Activated CD8-positive, alpha-beta memory T cell treated with anti-CD3 and anti-CD28 coated beads, Interleukin-2, amount 50 U/mL, for 1 hour (primary cell): ENCODE data around the gene CEP295NL.
"Not testable (repeated sequence)": the region's sequence is repeated elsewhere in the genome, so short reads cannot be mapped to it uniquely, and the experiment has no call there.

Source experiments
- DNase-seq: peaks from one replicate; pipeline ENCODE4 v3.0.0-alpha.2; 2020; ENCODE audit errors: extremely low read depth

Gene CEP295NL

DNA sequence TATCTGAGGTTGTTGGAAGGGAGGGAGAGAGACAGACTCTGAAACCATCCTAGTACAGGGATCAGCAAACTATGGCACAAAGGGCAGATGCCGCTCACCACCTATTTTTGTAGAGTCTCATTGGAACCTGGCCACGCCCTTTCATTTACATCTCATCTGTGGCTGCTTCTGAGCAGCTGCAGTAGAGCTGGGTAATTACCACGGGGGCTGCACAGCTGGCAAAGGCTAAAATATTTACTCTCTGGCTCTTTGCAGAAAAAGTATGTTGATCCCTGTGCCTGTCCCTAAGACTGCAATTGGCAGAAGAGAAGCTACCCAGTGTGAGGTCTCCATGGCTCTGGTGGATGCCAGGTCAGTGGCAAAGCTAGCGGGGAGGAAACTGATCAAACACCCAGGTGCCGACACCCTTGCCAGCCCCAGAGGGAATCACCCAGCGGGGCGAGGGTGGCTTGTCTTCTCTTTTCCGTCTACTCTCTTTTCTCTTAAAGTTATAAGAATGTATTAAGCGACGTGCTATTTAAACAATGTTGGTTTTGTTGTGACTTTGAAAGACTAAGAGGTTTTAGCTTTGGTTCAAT lies 14.0 kb downstream of the CEP295NL start:
- DNase-seq, result no peak

DNA sequence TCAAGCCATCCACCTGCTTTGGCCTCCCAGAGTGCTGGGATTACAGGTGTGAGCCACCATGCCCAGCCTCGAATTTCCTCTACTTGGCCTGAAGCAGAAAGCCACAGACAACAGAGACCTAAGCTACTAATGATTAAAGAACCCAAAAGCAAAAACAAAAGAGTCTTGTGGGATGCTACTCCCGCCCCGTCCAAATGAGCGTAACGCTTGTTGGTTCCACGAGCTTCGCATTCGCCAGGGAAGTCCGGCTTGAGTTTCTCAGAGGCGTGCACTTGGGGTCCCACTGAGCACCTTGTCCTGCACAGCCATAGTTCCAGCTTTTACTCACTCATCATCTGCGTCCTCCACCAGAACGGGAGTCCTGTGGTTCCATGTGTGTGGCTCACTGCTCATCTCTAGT lies 16.0 kb downstream of the CEP295NL start:
- no peak for DNase-seq

DNA sequence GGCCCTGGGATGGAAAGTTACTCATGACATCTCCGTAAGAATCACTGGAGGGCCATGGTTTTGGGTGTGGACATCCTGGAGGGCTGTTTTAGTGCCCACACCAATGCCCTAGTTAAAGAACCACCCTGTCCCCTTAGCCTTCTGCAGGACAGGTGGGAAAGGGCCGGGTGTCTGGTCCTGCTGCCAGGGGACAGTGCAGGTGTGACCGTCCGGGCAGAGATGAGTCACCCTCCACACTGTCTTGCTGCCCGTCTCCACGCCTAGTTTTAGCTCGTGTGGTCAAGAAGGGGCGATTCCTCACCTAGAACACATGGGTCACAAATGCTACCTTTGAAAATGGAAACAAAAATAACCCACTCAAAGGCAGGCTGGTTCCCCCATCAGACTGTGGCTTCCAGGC lies 17.0 kb downstream of the CEP295NL start:
- no peak for DNase-seq

DNA sequence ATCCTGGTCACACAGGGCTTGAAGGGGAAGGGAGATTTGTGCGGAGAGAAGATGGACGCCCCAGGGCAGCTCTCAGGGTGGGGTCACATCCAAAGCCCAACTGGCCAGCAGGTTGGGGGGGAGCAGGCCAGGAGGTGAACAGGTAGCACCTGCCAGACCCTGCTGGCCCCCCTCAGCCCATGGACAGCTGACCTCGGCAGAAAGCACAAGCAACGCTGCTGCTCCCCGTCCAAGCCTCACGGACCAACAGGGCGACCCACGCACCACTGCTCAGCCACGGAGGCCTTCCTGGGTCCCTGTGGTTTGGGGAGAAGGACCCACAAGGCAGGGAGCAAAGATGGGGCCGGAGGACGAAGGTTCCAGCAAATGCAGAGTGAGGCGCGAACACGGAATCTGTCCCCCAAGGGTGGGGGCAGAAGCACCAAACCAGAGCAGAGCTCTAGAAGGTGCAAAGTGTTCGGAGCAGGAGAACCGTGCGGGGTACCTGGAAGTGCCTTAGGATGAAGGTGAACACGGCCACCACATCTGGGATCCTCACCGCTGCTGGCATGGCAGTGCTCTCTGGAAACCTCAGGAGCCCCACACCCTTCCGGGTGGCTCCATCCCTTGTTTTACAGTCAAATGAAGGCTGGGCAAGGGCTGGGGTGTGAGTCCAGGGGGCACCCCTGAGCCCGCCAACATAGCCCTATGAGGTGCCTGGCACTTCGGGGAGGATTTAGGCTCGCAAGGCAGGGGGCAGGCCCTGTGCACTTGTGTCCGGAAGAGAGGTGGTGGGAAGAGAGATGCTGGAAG lies 17.9 kb downstream of the CEP295NL start:
- DNase-seq, result no peak

DNA sequence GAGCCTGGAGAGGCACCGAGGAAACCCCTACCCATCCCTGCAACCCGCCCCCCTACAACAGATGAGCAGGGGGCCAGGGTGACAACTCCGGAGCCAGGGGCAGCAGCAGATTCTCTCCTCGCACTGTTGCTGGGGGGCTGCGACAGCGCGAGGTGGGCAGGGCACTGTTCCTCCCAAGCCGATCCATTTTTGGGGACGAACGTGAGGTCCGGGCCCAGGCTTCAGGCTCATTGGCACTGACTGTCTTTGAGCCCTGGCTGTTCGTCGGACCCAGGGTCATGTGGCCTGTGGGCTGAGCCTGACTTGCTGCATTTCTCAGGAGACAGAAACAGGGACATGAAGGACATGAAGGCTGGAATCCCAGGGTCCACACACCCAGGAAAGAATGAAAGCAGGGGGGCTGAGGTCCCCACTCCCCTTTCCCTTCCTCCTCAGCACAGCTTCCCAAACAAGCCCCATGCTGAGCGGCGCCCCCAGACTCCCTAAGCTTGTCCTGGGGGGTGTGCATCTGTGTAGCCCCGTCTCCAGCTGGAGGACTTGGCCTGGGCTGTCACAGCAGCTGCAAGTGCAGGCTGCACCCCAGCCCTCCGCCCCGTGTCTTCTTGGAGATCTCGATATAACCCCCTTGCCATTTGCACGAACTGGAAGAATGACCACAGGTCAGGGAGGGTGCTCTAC lies 18.7 kb downstream of the CEP295NL start:
- DNase-seq, result no peak

DNA sequence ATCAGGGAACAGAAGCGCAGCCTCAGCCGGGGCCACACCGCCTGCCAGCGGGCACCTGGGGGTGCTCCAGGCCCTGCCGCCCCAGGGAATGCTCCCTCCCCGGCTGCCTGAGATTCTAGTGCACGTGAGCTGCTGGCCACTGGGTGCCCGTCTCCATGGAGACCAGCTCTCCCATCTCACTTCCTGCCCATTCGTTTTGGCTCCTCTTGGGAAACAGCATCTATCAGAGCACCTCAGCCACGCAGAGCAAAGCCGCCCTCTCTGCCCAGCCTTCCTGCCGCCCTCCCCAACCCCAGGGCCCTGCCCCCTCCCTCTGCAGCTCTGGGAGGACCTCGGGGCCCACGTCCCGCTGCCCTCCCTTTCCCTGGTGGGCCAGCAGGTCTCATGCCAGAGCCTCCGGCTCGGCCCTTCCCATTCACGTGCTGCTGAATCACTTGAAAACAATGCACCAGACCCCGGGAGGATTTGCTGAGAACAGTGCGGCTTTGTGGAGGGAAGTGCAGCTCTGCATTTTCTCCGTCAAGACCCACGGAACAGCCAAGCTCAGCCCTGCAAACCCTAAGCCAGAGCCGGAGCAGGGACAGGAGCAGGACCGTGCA lies 19.4 kb downstream of the CEP295NL start:
- no peak for DNase-seq

DNA sequence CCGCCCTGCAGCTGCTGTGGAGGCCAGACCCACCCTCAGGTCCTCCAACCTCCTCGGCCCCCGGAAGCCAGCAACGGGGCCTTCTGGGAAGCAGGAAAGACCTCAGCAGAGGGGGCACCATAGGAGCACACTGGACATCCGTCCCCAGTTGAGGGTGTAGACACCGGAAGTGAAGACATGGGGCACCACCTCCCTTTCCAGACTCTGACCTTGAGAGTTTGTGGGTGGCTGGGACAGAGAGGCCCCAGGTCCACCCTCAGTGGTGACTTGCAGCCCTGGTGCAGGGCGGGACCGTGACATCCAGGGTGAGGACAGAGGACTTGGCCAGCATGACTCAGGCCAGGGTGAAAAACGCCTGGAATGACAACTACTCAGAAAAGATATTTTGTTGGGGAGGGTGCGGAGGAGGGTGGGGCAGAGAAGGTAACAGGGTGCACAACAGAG lies 19.9 kb downstream of the CEP295NL start:
- no peak for DNase-seq

DNA sequence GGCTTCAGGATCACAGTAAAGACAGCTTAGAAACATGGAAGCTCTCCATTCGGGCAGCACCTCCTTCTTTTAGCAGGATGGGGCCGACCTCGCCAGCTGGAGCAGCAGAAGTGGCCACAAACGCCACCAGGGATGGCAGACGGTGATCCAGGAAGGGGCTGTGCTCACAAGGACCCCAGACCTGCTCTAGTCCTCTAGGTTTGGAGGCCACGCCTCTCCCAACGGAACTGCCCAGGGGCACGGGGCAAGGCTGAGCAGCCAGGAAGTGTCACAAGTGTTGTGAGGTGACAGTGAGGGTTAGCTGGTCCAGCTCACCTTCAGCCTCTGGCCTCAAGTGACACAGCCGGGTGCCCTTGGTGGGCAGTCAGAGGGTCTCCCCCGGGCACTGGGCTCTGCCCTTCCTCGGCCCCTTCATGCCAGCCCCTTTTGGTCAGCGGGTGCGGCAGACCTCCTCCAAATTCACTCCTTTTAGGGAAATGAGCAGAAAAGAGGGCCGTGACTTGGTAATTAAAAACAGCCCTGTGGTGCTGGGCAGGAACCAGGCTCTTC lies 20.4 kb downstream of the CEP295NL start:
- no peak for DNase-seq

DNA sequence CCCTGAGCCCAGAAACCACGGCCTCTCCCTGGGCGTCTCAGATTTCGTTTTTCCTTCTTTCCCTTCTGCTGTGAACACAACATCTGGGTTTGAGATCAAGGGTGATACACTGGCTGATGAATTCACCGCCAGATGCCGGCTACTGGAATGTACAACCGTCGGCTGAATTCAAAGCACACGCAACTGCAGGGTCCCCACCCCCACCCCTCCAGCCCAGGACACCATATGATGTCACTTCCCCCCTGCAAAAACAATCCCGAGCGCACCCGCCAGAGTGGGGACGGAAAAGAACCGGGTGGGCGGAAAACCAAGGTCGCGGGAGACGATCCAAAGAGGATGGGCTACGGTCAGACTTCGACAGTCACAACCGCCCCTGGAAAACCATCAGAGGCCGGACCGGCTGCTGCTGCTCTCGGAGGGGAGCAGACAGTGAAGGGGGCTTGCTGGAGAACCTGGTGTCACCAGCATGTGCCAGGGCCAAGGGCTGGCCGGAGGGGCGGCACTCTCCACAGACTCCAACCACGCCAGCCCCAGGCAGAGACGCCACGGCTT lies 23.3 kb downstream of the CEP295NL start:
- DNase-seq, result no peak

DNA sequence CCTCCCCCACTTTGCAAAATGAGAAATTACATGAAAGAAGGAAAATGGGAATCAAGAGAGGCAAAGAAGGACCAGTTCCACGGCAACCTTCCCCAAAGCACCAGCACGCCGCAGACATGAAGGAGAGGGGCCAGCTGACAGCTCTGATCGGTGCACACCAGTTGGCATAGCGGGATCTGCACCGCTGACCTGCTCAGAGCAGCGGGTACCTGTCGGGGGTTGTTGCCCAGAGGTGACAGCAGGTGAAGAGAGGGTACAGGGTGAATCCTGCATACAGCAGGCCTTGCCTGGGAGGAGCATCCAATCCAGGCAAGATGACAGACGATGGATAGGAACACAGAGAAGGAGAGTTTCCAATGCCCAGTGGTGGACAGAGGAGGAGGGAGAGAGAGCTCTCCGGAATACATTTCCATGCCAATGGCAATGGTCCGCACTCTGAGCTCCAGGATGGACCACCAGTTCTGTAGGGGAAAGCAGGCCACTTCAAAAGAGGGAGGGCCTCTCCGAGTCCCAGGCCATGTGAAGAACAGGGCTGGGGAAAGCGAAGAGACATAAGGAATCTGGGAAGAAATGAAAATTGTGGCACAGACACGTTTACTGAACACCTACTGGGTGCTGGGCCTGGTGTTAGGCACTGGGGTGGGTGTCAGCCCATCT lies 24.0 kb downstream of the CEP295NL start:
- DNase-seq, result no peak

DNA sequence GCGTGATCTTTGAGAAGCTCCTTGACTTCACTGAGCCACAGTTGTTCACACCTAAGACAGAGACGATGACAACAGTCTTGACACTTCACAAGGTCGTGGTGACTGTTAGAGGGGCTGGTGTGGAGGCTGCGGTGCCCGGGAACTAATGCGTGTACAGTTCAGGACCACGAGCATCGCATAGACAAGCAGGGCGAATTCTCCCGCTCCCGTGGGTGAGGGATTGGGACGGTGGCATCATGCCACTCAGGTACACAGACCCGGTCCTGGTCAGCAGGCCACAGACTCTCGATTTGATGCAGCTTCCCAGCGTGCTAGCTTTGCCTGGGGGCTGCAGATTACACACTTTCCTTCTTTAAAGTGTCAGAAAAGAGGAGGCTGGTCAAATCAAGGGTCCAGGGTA lies 24.7 kb downstream of the CEP295NL start:
- no peak for DNase-seq

DNA sequence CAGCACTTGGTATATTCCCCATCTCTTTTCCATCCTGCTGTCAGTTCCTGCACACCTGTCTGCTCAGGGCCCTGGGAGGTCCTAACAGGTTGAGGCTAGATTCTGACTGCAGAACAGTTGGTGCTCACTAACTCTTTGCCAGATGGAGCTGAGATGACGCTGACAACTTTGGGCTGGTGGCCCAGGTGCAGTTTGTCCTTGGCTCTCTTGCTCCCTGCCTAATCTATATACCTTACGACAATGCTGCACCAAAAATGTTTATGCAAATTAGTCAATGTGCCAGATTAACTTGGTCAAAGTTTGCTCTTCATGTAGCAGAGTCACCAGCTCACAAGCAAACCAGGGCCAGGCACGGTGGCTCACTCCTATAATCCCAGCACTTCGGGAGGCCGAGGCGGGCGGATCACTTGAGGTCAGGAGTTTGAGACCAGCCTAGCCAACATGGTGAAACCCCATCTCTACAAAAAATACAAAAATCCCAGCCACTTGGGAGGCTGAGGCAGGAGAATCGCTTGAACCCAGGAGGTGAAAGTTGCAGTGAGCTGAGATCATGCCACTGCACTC lies 26.0 kb downstream of the CEP295NL start:
- DNase-seq, result not testable (repeated sequence)

DNA sequence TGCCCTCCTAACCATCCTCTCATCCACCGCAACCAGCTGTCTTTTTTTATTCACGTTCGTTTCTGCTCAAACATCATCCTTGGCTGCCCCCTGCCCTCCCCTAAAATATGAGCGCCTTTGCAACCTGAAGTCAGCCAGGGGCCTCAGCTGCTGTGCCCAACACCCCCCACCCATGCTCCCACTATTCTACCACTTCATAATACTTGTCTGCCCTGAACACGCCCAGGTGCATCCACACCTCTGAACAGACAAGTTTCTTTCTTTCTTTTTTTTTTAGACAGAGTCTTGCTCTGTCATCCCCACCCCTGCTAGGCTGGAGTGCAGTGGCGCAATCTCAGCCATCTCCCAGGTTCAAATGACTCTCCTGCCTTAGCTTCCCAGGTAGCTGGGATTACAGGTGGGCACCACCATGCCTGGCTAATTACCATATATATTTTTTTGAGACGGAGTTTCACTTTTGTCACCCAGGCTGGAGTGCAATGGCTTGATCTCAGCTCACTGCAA lies 26.9 kb downstream of the CEP295NL start:
- no peak for DNase-seq

DNA sequence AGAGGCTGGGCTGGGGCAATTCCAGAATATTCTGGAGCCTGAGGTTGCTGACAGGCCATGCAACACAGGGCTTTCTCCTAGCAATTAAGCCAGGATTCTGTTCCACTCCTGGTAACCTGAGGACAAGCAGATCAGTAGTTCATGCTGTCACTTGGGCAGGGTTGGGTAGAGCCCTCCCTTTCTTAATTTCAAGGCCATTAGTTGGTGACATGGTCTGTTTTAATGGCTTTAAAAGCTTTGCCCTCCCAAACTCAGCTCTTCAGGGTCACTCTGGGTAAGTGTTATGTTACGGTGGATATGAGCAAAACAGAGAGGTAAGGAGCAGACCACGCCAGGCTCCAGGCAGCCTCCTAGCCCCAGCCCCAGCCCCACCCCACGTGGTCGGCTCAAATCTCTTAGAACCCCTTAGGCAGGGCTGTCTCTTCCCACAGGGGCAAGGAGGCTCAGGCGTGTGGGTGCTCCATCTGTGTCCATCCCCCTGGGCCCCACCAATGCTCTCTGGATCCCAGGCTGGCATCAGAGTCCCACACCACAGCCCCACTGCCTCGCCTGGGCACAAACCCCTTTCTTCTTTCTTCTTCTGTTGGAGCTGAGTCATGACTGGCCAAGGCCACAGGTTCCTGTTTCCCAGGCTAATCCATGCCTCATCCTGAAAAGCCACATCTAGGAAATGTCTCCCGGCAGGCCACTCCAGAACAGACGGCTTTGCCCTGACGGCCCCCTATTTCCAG lies 27.5 kb downstream of the CEP295NL start:
- DNase-seq, result no peak

DNA sequence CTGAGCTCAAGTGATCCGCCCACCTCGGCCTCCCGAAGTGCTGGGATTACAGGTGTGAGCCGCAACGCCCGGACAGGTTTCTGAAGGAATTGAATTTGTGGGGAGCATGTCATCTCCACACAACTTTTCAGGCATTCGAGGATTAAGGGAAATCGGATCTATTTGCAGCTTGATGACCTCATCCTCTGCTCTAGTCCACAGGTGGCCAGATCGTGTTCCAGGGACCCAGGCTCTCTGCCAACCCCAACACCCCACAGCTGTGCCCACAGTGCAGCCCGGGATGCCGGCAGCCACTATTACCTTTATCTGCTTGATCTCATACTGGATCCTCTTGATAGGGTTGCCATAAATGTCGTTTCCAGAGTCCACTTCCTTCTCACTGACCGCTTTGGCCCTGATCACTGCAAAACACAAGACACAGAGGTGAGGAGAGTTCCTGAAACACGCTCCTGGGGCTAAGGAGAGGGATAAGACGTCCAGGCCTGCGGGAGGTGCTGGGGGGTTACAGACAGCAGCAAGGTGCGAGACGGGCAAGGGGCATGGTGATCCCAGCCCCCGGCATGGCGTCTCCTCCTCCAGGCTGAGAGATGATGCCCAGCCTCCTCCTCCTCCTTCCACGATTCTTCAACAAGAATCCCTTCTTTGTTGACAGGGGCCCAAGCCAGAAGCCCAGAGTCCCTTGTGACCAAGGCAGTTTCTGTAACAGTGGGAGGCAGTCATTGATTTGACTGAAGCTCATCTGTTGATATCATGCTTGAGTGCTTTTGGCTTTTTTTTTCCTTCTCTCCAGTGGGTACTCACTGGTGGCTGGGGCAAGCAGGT lies 29.3 kb downstream of the CEP295NL start:
- no peak for DNase-seq

DNA sequence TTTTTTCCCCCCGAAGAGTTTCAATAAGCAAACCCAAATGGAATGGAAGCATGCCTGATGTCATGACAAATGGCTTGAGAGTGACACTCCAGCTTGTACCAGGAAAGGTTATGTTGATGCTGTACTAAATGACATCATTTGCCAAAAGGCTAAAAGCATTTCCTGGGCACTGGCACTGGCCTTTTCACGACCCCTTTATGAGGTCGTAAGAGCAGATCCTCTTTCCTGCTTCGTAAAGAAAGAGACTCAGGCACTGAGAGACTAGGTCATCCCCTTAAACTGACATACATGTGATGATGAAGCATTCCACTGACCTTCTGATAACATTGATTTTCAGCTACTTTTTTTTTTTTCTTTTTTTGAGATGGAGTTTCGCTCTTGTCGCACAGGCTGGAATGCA lies 30.5 kb downstream of the CEP295NL start:
- no peak for DNase-seq

DNA sequence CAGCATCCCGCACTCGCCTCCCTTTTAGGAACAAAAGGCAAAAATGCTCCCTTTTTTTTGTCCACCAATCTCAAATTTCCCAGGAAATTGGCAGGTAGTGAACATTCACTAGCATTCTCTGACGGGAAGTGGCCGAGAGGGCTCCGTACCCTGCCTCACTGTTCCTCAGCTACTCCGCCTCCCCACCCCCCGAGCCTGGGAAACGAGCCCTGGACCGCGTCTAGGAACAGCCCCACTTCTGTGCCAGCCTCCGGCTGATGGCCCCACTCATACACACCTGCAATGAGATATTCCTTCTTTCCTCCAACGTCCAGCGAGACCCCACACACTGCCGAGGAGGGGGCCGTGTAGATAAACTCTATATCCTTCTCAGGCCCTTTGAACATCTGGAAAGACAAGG lies 32.4 kb downstream of the CEP295NL start:
- DNase-seq, result no peak

DNA sequence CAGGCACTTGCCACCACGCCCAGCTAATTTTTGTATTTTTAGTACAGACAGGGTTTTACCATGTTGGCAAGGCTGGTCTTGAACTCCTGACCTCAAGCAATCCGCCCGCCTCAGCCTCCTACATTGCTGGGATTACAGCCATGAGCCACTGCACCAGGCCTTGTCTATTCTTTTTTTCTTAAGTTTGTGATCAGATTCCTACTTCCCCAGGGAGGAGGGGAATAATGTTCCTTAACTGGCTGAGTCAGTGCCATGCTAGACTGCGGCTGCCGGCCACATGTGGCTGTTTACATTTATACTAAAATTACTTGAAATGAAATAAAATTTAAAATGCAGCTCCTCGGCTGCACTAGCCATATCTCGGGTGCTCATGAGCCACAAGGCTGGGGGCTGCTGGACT lies 34.6 kb downstream of the CEP295NL start:
- no peak for DNase-seq

DNA sequence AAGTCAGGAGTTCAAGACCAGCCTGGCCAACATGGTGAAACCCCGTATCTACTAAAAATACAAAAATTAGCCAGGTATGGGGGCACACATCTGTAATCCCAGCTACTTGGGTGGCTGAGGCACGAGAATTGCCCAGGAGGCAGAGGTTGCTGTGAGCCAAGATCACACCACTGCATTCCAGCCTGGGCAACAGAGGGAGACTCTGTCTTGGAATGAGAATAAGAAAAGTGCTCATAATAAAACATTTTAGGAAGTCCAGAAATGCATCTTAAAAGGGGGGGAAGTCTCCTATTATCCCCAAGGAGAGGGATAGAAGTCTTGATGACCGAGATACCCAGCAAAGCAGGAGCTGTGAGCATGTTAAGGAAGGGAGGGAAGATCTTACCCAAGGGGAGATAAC lies 36.0 kb downstream of the CEP295NL start:
- not testable (repeated sequence) for DNase-seq
